RPMI7951 (cell line): ENCODE results near the gene ELOVL1. TPM values are rescaled to one million over a fixed set of nuclear protein-coding genes. Genes with fewer than 3 reads are reported as not detected.

Experiments
- DNase-seq: peaks from one replicate; pipeline ENCODE4 v3.0.0-alpha.2; 2012; ENCODE audit warnings: low read depth
- total RNA-seq: library from RNA; depleted of rRNA; stranded (reverse); fragments of >200 nt; shearing (Covaris generic); gene quantifications from 2 replicates; pipeline ENCODE4 v1.2.3, GENCODE V29; 2014

ELOVL1 gene
- total RNA-seq, 1 experiment from 2014 or later = 147 TPM

DNA sequence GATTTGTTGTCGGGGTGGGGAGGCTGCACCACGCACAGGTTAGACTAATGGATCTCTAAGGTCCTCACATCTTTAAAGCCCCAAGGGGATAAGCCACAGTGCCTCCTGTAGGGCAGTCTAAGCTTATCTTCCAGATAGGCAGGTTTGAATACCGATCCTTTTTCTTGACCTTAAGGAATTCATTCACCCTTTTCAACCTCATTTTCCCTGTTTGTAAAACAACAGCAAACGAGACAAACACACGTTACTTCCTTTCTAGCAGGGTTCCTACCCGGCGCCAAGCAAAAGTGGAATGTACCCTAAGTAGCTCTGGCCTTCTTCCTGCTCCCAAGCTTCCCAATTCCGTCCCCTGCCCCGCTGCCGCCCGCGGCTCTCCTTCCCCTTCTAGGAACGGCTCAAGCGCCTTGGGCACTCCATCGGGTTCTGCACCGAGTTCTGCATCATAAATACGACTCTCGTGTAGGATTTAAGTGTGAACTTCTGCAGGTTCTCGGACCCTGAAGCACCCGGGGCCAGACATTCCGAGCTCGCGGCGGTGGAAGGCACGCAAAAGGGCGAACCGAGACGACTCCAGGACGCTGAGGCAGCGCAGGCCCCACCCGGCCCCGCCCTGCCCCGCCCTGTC, 9.6 kb downstream of the ELOVL1 start:
- peak; percentile 51 for DNase-seq

DNA sequence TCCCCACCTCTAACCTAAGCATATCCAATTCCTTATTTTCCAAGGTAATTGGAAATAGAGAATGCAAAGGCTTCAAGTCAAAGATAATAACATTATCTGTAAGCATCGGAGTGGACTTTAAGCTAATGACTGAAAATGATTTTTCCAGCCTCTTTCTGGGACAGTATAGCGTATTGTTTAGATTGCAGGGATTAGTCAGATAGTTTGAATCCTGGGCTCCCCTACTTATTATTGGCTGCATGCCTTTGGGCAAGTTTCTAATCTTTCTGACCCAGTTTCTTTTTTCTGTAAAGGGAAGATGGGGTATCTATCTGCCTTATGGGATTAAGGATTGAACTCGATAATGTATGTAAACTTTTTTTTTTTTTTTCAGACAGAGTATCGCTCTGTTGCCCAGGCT, 10.6 kb downstream of the ELOVL1 start:
- DNase-seq = no peak

DNA sequence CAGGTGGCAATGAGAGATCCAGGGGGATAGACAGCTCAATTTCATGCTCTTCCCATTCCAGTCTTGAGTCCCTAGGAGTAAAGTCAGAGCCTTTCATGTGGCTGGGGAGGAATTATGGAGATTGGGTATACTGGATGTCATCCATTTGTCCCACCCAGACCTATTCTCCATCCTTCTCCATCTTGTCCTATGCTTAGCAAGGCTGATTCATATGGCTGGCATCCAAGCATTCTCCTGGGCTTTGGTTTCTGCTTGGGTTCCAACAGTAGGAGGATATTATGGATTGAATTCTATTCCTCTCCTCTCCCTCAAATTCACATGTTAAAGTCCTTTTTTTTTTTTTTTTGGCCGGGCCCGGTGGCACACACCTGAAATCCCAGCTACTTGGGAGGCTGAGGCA, 12.9 kb downstream of the ELOVL1 start:
- DNase-seq = no peak

DNA sequence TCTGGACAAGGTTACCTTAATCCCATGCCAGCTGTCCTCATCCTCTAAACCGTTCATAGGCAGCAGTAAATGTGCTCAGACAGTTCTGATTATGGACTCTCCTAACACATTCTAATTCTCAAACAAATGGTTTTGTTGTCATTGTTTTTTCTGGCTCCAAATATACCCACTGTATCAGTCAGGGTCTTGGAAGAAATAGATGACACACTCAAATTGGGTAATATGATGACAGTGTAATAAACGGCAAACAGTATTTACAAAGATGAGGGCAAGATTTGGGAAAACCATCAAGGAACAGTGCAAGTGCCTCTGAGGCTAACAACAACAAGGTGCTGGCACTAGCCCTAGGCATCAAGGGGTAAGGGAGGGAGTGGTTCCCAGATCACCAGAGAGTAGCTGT, 13.3 kb downstream of the ELOVL1 start:
- no peak for DNase-seq

GRCh38 chr1:43352881-43353280, 14.9 kb downstream of the ELOVL1 start:
- DNase-seq = no peak

GRCh38 chr1:43352351-43352705, 15.5 kb downstream of the ELOVL1 start:
- DNase-seq = no peak

GRCh38 chr1:43351421-43352350, 16.1 kb downstream of the ELOVL1 start:
- no peak for DNase-seq

- no peak for DNase-seq
Measured at GRCh38 chr1:43350976-43351375, 16.8 kb downstream of the ELOVL1 start.

- peak; percentile 60 for DNase-seq
Measured at GRCh38 chr1:43349594-43350306, 18.1 kb downstream of the ELOVL1 start.

DNA sequence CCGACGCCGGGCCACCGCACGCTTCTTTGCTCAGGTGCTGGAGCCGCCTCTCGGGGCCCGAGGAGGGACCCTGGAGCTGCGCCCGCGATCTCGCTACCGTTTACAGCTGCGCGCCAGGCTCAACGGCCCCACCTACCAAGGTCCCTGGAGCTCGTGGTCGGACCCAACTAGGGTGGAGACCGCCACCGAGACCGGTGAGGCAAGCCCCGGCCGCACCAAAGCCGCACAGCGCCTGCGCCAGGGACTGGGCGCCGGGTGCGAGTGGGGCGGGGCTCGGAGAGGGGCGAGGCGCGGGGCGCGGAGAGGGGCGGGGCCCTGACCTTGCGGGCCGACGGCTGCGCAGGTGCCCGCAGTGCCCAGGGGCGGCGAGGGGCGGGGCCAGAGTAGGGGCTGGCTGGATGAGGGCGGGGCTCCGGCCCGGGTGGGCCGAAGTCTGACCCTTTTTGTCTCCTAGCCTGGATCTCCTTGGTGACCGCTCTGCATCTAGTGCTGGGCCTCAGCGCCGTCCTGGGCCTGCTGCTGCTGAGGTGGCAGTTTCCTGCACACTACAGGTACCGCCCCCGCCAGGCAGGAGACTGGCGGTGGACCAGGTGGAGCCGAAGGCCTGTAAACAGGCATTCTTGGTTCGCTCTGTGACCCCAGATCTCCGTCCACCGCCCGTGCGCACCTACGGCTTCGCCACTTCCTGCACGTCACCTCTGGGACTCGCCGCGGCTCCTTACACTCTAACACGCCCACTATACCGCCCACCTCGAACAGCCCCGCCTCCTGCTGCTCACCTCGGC, 18.8 kb downstream of the ELOVL1 start:
- peak; percentile 56 for DNase-seq

DNA sequence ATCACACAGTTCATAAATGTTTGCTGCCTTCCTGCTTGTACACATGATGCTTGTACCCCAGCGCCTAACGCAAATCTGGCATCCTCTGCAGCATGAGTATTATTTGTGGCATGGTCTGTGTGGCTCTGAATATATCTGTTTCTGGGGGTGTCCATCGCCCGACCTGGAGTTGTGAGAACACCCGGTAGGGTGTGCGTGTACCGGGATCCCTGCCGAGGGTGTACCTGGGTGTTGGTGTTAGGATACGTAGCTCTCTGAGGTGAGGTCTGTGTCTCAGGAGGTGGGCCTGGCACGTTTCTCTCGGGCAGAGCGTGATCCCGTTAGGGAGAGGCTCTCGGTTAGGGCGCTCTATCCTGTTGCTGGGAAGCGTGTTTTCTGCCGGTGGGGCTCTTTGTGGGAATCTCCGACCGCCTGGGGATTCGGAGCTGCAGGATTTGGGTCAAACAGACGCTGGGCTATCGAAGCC, 19.4 kb downstream of the ELOVL1 start:
- DNase-seq = peak; percentile 18

GRCh38 chr1:43346636-43347035, 21.2 kb downstream of the ELOVL1 start:
- no peak for DNase-seq

- no peak for DNase-seq
Measured at GRCh38 chr1:43345120-43345519, 22.7 kb downstream of the ELOVL1 start.

DNA sequence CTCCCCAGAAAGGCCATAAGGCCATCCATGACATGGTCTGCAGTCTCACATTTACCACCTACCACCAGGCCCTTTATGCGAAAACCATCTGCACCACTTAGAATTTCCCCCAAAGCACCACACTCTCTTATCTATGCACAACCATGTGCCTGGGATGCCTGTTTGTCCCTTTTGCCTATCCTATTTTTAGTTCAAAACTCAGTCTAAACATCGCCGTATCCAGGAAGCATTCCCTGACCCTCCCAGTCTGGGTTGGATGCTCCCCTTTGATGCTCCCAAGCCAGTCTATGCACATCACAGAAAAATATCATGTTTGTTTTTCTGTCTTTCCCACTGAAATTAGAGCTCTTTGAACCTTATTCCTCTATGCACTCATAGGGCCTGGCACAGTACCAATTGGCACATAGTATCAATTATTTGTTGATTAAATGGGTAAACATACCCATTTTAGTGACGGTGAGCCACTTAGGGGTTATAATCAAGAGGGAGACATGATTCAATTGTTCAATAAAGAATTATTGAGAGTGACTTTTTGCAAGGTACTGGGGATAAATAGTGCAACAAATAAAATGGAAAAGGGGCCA, 23.5 kb downstream of the ELOVL1 start:
- no peak for DNase-seq

- no peak for DNase-seq
Measured at GRCh38 chr1:43340559-43340958, 27.3 kb downstream of the ELOVL1 start.

- no peak for DNase-seq
Measured at GRCh38 chr1:43339584-43340232, 28.1 kb downstream of the ELOVL1 start.

- DNase-seq = no peak
Measured at GRCh38 chr1:43338001-43338400, 29.8 kb downstream of the ELOVL1 start.

DNA sequence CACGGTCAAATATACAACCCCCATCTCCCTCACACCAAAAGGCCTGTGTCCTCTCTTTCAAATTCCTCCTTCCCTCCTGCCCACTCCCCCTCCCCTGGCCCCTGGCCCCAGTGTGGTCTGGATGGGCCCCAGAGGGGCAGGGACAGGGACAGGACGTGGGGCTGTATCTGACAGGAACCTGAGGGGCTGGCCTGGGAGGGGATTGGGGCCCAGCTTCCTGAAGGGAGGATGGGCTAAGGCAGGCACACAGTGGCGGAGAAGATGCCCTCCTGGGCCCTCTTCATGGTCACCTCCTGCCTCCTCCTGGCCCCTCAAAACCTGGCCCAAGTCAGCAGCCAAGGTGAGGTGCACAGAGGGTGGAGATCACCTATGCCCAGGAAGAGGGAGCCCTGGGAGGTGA, 30.2 kb downstream of the ELOVL1 start, which contains the start of gene MPL:
MPL (plus strand) TSS at position 231 of the 400 bp plus-strand sequence; CDS start at position 262, 31 bp downstream.
- no peak for DNase-seq

- DNase-seq = no peak
Measured at GRCh38 chr1:43334453-43335205, 33.2 kb downstream of the ELOVL1 start.

GRCh38 chr1:43331688-43332087, 36.1 kb downstream of the ELOVL1 start:
- DNase-seq = no peak
